Activated naive CD8-positive, alpha-beta T cell treated with anti-CD3 and anti-CD28 coated beads for 36 hours (primary cell): Measurements from ENCODE around the gene GOSR1. TPM values are rescaled to one million over a fixed set of nuclear protein-coding genes. Genes with fewer than 3 reads are reported as not detected.
"Not testable (repeated sequence)": the region's sequence is repeated elsewhere in the genome, so short reads cannot be mapped to it uniquely, and the experiment has no call there.

Experiments
- DNase-seq: peaks from one replicate; pipeline ENCODE4 v3.0.0; 2021
- H3K27ac Mint-ChIP-seq: one replicate; pipeline ENCODE4 v1.8.0; 2022; ENCODE audit warnings: mild to moderate bottlenecking, moderate library complexity, mixed read lengths
- H3K27me3 Mint-ChIP-seq: one replicate; pipeline ENCODE4 v1.8.0; 2022; ENCODE audit warnings: mild to moderate bottlenecking, mixed read lengths
- H3K36me3 Mint-ChIP-seq: one replicate; pipeline ENCODE4 v1.8.0; 2021; ENCODE audit warnings: mild to moderate bottlenecking, mixed read lengths
- H3K4me1 Mint-ChIP-seq: one replicate; pipeline ENCODE4 v1.8.0; 2021; ENCODE audit warnings: mixed read lengths
- H3K4me3 Mint-ChIP-seq: one replicate; pipeline ENCODE4 v1.8.0; 2022; ENCODE audit warnings: mild to moderate bottlenecking, moderate library complexity, mixed read lengths
- H3K9me3 Mint-ChIP-seq: one replicate; pipeline ENCODE4 v1.8.0; 2022; ENCODE audit warnings: mixed read lengths
- total RNA-seq, 2 experiments: library from RNA; stranded (reverse); gene quantifications; one replicate each; pipeline ENCODE4 v1.2.3, GENCODE V29; 2021

Gene GOSR1
- total RNA-seq, 2 experiments from 2014 or later = 44.9 to 47.0 TPM

- not testable (repeated sequence) for H3K4me3 Mint-ChIP-seq, H3K27me3 Mint-ChIP-seq, H3K4me1 Mint-ChIP-seq, DNase-seq, H3K36me3 Mint-ChIP-seq, H3K27ac Mint-ChIP-seq, H3K9me3 Mint-ChIP-seq
These were observed 72.0 kb downstream of the GOSR1 start for GRCh38 chr17:30549181-30549580.

GRCh38 chr17:30549864-30550511 lies 72.8 kb downstream of the GOSR1 start:
- H3K27me3 Mint-ChIP-seq = no peaks in the 10 kb centered on the region
- no peaks in the 10 kb centered on the region for H3K4me1 Mint-ChIP-seq
- H3K36me3 Mint-ChIP-seq = no peaks in the 10 kb centered on the region
- no peak overlapping the region for H3K27ac Mint-ChIP-seq
- DNase-seq = no peak
- H3K9me3 Mint-ChIP-seq = no peaks in the 10 kb centered on the region
- H3K4me3 Mint-ChIP-seq = no peak overlapping the region

- Mint-ChIP-seq H3K36me3 (no peaks in the 10 kb centered on the region), H3K4me1 (no peaks in the 10 kb centered on the region), H3K4me3 (no peak overlapping the region), H3K27me3 (no peaks in the 10 kb centered on the region), H3K27ac (no peak overlapping the region), H3K9me3 (no peaks in the 10 kb centered on the region)
- DNase-seq = no peak
These were observed 73.5 kb downstream of the GOSR1 start for GRCh38 chr17:30550512-30551273.

- H3K9me3 Mint-ChIP-seq, DNase-seq, H3K27me3 Mint-ChIP-seq, H3K27ac Mint-ChIP-seq, H3K36me3 Mint-ChIP-seq, H3K4me1 Mint-ChIP-seq, H3K4me3 Mint-ChIP-seq: not testable (repeated sequence)
These were observed 74.2 kb downstream of the GOSR1 start for GRCh38 chr17:30551274-30551995.

GRCh38 chr17:30551996-30552339 lies 74.8 kb downstream of the GOSR1 start:
- H3K27ac Mint-ChIP-seq = no peak overlapping the region

GRCh38 chr17:30552994-30553566 lies 75.9 kb downstream of the GOSR1 start:
- DNase-seq = no peak
- no peak overlapping the region for H3K27ac Mint-ChIP-seq
- no peaks in the 10 kb centered on the region for H3K9me3 Mint-ChIP-seq
- no peaks in the 10 kb centered on the region for H3K36me3 Mint-ChIP-seq
- H3K4me1 Mint-ChIP-seq = peaks cover 5% of the 10 kb centered on the region
- no peaks in the 10 kb centered on the region for H3K27me3 Mint-ChIP-seq
- H3K4me3 Mint-ChIP-seq = no peak overlapping the region

More at GRCh38 chr17:30551996-30552339, 74.8 kb downstream of the GOSR1 start:
- Mint-ChIP-seq H3K27me3 (no peaks in the 10 kb centered on the region), H3K4me1 (no peaks in the 10 kb centered on the region), H3K36me3 (no peaks in the 10 kb centered on the region), H3K9me3 (no peaks in the 10 kb centered on the region), H3K4me3 (no peak overlapping the region)
- DNase-seq = no peak

GRCh38 chr17:30553823-30554440 lies 76.7 kb downstream of the GOSR1 start:
- H3K4me1 Mint-ChIP-seq, DNase-seq, H3K27me3 Mint-ChIP-seq, H3K27ac Mint-ChIP-seq, H3K4me3 Mint-ChIP-seq, H3K36me3 Mint-ChIP-seq, H3K9me3 Mint-ChIP-seq: not testable (repeated sequence)

- Mint-ChIP-seq H3K4me3 (no peak overlapping the region), H3K27me3 (no peaks in the 10 kb centered on the region), H3K27ac (no peak overlapping the region), H3K36me3 (no peaks in the 10 kb centered on the region), H3K9me3 (no peaks in the 10 kb centered on the region), H3K4me1 (peaks cover 6% of the 10 kb centered on the region)
- DNase-seq = no peak
These were observed 77.9 kb downstream of the GOSR1 start for GRCh38 chr17:30554839-30555751.

GRCh38 chr17:30555942-30556341 lies 78.7 kb downstream of the GOSR1 start:
- Mint-ChIP-seq H3K36me3 (no peaks in the 10 kb centered on the region), H3K27me3 (no peaks in the 10 kb centered on the region), H3K4me3 (no peak overlapping the region), H3K9me3 (no peaks in the 10 kb centered on the region), H3K27ac (no peak overlapping the region), H3K4me1 (peaks cover 6% of the 10 kb centered on the region)
- DNase-seq = no peak

GRCh38 chr17:30556374-30557332 lies 79.4 kb downstream of the GOSR1 start:
- Mint-ChIP-seq H3K27ac (no peak overlapping the region), H3K27me3 (no peaks in the 10 kb centered on the region), H3K4me3 (no peak overlapping the region), H3K4me1 (peaks cover 6% of the 10 kb centered on the region), H3K9me3 (no peaks in the 10 kb centered on the region), H3K36me3 (no peaks in the 10 kb centered on the region)
- no peak for DNase-seq

GRCh38 chr17:30557916-30558685 lies 80.9 kb downstream of the GOSR1 start:
- Mint-ChIP-seq H3K27ac (no peak overlapping the region), H3K4me1 (peaks cover 6% of the 10 kb centered on the region), H3K36me3 (no peaks in the 10 kb centered on the region), H3K4me3 (no peak overlapping the region), H3K27me3 (no peaks in the 10 kb centered on the region), H3K9me3 (no peaks in the 10 kb centered on the region)
- DNase-seq = no peak

- H3K36me3 Mint-ChIP-seq = no peaks in the 10 kb centered on the region
- H3K9me3 Mint-ChIP-seq = no peaks in the 10 kb centered on the region
- H3K4me3 Mint-ChIP-seq = no peak overlapping the region
- no peak for DNase-seq
- H3K27ac Mint-ChIP-seq = no peak overlapping the region
- H3K4me1 Mint-ChIP-seq = peaks cover 6% of the 10 kb centered on the region
- H3K27me3 Mint-ChIP-seq = no peaks in the 10 kb centered on the region
These were observed 81.7 kb downstream of the GOSR1 start for GRCh38 chr17:30558686-30559545.
